CD4-positive, alpha-beta T cell treated with Interleukin-17A for 1 hour (primary cell): ENCODE data around the gene CTNNBL1.
"Not testable (repeated sequence)": the region's sequence is repeated elsewhere in the genome, so short reads cannot be mapped to it uniquely, and the experiment has no call there.

Experiments
- DNase-seq: peaks from one replicate; pipeline ENCODE4 v3.0.0-alpha.2; 2020

Gene CTNNBL1

GRCh38 chr20:37693635-37694626, at the start of gene CTNNBL1:
Gene CTNNBL1, plus strand, starts transcription at chr20:37694030. Its CDS starts 93 bp downstream, at chr20:37694123.
- DNase-seq, result peak; percentile 97

DNA sequence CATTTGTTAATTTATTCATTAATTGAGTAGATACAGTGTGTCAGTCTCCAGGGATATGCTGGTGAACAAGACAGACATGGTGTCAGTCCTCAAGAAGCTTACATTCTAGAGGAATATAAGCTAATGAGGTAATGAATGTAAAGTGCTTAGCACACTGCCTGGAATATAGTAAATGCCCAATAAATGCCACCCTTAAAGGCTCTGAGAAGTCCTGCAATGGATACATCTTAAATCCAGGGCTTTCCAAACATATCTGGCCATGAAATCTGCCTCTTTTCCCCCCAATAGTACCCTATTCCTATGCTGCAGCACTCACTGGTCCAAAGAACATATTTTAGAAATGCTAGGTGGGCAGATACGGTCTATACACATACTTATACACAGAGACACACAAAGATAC, 49.2 kb upstream of the CTNNBL1 start:
- DNase-seq, result no peak

DNA sequence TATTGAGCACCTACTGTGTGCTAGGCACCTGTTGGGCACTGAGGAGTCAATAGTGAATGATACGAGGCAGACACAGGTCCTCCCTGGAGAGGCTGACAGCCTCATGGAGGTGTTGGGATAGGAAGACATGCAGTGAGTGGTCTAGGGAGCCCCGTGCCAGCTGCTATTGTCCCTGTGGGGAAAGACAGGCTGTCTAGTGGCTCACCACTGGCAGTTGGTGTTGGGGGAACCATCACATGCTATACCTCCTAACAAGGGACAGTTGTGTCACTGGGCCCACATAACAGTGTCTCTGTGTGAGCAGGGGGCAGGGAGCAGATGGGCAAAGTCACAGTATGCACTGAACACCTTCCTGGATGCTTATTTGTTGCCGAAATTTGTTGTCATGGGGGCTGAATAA, 45.9 kb upstream of the CTNNBL1 start:
- no peak for DNase-seq

- DNase-seq, result no peak
Observed at GRCh38 chr20:37649017-37649416, 44.8 kb upstream of the CTNNBL1 start.

DNA sequence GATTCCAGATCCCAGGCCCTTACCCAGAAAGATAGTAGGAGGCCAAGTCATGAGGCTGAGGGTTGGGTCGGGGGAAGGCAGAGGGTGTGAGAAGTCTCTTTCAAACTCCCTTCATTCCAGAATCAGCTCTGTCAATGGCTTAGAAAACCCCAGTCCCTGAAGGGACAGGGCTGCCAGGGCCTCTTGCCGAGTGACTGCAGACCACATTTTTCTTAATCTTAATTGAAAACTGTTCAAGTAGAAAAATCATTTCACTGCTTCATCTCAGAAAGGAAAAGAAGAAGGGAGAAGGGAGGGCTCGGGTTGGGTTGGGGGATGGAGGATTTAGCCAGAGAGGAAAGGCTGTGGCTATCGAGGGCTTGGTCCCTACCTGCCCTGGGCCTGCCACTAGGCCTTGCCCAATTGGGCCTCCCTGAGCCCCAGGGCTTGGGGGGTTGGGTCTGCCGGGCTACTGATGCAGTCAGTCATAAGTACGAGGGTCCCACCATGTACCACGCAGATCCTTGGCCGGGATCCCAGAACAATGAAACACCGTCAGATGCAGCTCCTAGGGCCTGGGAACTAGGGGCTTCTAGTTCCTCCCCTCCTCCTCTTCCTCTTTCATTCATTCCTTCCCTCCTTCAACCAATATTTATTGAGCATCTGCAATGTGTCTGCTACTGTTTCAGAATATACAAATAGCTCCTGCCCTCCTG, 44.0 kb upstream of the CTNNBL1 start:
- no peak for DNase-seq

DNA sequence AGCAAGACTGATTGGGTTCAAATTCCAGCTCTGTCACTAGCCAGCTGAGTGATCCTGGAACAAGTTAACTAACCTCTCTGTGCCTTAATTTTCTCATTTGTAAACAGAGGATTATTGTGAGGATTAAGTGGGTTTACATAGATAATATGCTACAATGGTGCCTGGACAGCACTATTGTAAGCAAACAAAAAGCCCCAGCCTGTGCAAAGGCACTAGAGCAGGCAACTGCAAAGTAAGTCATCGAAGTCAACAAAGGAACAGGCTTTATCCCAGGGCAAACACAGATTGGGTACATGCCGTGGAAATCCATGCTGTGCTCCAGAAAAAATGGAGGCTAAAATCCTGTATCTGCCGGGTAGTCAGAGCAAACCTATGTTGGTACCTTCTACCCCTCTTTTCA, 43.2 kb upstream of the CTNNBL1 start:
- DNase-seq, result no peak

DNA sequence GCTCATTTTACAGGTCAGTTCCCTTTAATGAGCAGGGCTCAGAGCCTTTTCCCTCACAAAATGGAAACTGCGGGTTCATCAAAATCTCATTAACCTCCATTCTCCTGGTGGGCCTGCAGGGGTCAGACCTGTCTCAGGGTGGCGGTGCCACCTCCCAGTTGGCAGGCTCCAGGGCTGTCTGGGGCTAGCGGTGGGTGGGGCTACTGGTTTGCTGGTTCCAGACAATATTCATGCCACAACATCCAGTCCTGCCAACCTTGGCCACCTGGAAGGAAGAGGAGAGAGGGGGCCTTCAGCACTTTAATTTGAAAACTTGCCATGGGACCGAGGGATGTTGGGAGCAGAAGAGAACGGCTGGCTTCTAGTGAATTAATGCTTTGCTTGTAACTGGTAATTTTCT, 41.9 kb upstream of the CTNNBL1 start:
- DNase-seq, result peak; percentile 8

DNA sequence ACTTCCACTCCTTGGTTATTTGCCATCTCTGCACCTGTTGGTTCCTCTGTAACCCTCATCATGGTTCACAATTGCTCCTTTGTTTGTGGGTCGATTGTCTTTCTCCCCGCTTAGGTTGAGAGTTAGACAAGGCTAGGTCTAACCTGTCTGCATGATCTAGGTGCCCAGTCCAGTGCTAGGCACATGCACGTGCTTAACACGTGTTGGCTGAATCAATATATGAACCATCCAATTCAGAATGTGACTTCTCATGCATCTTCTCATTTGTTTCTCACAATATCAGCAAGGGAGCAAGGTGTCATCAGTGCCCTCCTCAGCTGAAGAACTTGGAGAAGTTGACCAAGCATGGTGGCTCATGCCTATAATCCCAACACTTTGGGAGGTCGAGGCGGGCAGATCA, 36.9 kb upstream of the CTNNBL1 start:
- no peak for DNase-seq

DNA sequence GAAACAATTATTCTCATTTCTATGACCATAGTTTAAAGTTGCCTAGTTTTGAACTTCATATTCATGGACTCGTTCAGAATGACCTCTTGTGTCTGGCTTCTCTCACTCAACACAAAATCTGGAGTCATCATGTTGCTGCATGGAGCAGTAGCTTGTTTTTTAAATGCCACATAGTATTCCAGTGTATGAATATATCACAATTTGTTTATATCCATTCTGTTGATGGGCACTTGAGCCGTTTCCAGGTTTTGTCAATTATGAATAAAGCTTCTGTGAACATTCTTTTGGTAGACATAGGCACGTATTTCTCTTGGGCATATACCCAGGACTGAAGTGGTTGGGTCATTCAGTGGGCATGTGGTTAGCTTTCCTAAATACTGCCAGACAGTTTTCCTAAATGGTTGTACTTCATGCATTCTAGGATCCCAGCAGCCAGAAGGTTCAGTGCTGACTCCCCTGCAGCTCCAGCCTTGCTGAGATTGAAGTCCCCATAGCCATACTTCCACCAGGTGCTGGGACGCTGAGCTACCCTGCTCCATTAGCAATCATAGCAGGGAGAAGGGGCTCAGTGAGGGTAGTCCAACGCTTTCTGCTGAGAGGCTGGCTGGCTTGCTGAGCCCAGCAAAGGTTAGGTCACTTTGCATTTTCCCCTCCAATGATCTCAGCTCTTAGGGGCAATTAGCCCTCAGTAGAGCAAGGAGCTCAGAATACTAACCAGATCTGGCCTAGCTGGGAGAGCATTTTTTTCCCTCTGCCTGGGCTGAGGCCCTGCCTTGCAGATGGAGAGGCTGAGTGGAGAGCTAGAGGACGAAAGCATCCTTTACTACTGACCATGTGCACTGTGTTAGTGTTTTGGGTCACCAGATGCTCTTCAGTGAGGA, 35.7 kb upstream of the CTNNBL1 start:
- DNase-seq, result no peak

- no peak for DNase-seq
Observed at GRCh38 chr20:37661519-37661918, 32.3 kb upstream of the CTNNBL1 start.

- DNase-seq, result no peak
Observed at GRCh38 chr20:37662308-37662707, 31.5 kb upstream of the CTNNBL1 start.

- DNase-seq, result not testable (repeated sequence)
Observed at GRCh38 chr20:37664595-37664994, 29.2 kb upstream of the CTNNBL1 start.

- DNase-seq, result no peak
Observed at GRCh38 chr20:37668166-37668565, 25.7 kb upstream of the CTNNBL1 start.

- DNase-seq, result no peak
Observed at GRCh38 chr20:37669062-37669772, 24.6 kb upstream of the CTNNBL1 start.

DNA sequence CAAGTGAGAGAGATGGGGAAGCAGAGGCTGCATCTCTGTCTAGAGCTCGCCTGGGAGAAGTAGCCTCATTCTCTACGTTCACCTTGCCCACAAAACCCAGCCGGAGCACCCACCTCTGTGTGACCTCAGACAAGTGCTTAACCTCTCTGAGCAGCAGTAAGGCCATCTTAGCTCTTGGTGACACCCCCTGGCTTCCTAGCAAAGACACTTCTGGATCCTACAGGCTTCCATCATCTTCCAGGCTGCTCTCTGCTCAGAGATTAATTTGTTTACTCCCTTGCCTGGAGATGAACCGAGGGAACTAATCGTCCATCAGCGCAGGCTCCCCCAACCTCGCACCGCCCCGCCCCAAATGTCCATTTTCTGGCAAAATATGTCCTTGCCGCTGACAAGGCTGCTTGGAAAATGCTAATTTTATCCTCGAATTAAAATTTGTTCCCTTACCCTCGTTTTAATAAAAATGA, 24.0 kb upstream of the CTNNBL1 start:
- no peak for DNase-seq

GRCh38 chr20:37670351-37670791, 23.5 kb upstream of the CTNNBL1 start:
- DNase-seq, result no peak

- DNase-seq, result no peak
Observed at GRCh38 chr20:37672143-37672542, 21.7 kb upstream of the CTNNBL1 start.

DNA sequence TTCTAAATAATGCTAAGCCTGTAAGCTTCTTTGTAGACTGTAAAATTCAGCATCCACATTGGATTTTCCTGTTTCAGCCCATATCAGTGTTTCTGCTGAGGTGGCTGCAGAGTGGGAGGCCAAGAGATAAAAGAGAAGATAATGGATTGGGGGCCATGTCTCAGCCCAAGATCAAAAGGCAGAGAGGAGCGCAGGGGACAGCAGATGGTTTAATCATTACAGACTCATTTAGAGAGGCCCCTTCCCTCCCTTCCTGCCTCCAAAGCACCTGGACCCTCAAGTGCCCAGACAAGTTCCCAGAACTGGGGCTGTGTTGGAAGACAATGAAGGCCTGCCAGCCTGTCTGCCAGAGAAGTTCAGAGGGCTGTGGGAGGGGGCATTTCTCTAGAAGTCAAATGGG, 20.4 kb upstream of the CTNNBL1 start:
- DNase-seq, result no peak

GRCh38 chr20:37676440-37676839, 17.4 kb upstream of the CTNNBL1 start:
- DNase-seq, result no peak

DNA sequence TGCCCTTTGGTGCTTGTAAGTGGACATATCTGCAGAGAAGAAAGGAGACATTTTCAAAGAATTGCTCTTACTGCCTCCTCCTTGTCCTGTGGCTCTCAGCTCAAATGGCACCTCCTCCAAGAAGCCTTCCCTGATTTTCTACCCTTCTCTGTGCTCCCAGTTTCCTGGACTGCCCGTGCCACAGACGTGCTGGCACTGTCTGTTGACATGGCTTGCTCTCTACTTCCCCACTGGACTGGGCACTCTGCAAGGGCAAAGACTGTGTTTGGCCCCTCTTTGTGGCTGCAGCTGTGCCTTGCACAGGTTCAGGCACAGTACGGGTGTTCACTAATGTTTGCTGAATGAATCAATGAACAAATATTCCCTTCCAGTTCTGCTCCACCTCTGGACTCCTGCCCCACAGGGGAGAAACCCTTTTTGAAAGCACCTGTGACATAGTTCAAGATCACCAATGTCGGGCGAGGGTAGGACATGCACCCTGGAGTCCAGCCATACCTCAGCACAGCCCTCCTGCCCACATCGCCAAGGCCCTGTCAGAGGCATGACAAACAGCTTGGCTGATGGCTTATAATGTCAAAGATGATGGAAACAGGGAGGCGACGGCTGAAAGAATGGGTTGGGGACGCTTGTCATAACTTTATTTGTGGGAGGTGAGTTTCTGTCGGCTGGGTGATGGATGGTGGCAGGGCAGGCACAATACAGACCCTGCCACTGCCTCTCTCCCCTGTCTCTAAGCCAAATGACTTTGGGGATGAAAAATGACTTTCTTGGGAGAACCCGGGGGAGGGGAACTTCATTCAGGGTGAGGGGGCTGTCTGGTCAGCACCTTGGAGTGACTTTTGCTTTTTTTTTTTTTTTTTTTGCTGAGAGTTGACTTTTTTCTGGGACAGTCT, 15.6 kb upstream of the CTNNBL1 start:
- no peak for DNase-seq

DNA sequence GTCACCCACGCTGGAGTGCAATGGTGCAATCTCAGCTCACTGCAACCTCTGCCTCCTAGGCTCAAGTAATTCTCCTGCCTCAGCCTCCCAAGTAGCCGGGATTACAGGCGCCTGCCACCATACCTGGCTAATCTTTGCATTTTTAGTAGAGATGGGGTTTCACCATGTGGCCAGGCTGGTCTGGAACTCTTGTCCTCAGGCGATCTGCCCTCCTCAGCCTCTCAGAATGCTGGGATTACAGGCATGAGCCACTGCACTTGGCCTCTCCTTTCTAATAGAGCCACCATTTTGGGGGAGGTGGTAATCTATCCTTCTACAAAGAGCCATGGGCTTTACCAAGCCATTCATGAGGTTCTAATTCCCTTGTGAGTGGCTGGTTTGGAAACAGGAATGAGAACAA, 14.1 kb upstream of the CTNNBL1 start:
- DNase-seq, result not testable (repeated sequence)
